K562 (cell line): ENCODE measurements around the gene PDCD6IP. TPM values are rescaled to one million over a fixed set of nuclear protein-coding genes. Genes with fewer than 3 reads are reported as not detected.

Source experiments
- FOS ChIP-seq: IDR thresholded peaks from 3 replicates; pipeline ENCODE4 v1.6.1; 2011; ENCODE audit not compliant: insufficient read length; ENCODE audit errors: extremely low read depth
- GABPA ChIP-seq: fragments of 200-800 bp; sonication (Bioruptor generic); conservative IDR thresholded peaks from 2 replicates; pipeline ENCODE4 v1.6.1; 2016; ENCODE audit warnings: low read depth, missing genetic modification characterization, missing compliant biosample characterization
- JUNB ChIP-seq: fragments of 450-650 bp; formaldehyde crosslinking; conservative IDR thresholded peaks from 2 replicates; pipeline ENCODE4 v1.4.0; 2020; ENCODE audit warnings: mild to moderate bottlenecking
- MEIS2 ChIP-seq: fragments of 450-650 bp; IDR thresholded peaks from 2 replicates; pipeline ENCODE4 v1.6.1; 2014; ENCODE audit warnings: mild to moderate bottlenecking; ENCODE audit not compliant: partially characterized antibody
- MTA1 ChIP-seq: fragments of 450-650 bp; IDR thresholded peaks from 2 replicates; pipeline ENCODE4 v1.6.1; 2017; ENCODE audit warnings: borderline replicate concordance
- MTA3 ChIP-seq: fragments of 450-650 bp; formaldehyde crosslinking; IDR thresholded peaks from 2 replicates; pipeline ENCODE4 v1.6.1; 2017; ENCODE audit warnings: mild to moderate bottlenecking, borderline replicate concordance
- NBN ChIP-seq: fragments of 450-650 bp; IDR thresholded peaks from 2 replicates; pipeline ENCODE4 v1.6.1; 2016; ENCODE audit warnings: low read depth, mild to moderate bottlenecking
- STAG1 ChIP-seq: sonication (generic); formaldehyde crosslinking; IDR thresholded peaks from 2 replicates; pipeline ENCODE4 v1.5.0; 2020; ENCODE audit warnings: missing genetic modification reagents, borderline replicate concordance
- TCF3 ChIP-seq: sonication (generic); formaldehyde crosslinking; IDR thresholded peaks from 2 replicates; pipeline ENCODE4 v1.4.0; 2020; ENCODE audit warnings: mild to moderate bottlenecking, missing genetic modification reagents
- TCFL5 ChIP-seq: fragments of 250-450 bp; sonication (Bioruptor Pico); conservative IDR thresholded peaks from 2 replicates; pipeline ENCODE4 v1.6.1; 2021; ENCODE audit warnings: mild to moderate bottlenecking, moderate library complexity, matching md5 sums
- TEAD4 ChIP-seq, 2 experiments: sonication (generic) in 1 of 2; formaldehyde crosslinking in 1 of 2; IDR thresholded peaks; 2 replicates each; pipeline versions ENCODE4 v1.6.1 to v1.8.0; 2012 to 2022; ENCODE audit warnings: borderline replicate concordance in 1 of 2, inconsistent platforms in 1 of 2, low read length in 1 of 2, mild to moderate bottlenecking in 1 of 2, missing genetic modification reagents in 1 of 2
- TFAM ChIP-seq: fragments of 250-450 bp; sonication (Bioruptor Pico); conservative IDR thresholded peaks from 2 replicates; pipeline ENCODE4 v1.5.0; 2021; ENCODE audit warnings: mild to moderate bottlenecking, moderate library complexity
- ZBTB7A ChIP-seq: IDR thresholded peaks from 2 replicates; pipeline ENCODE4 v1.6.1; 2011; ENCODE audit warnings: low read depth, mild to moderate bottlenecking, low read length, moderate library complexity, borderline replicate concordance; ENCODE audit not compliant: control insufficient read depth
- ZNF175 ChIP-seq: fragments of 200-800 bp; sonication (Bioruptor generic); IDR thresholded peaks from 2 replicates; pipeline ENCODE4 v1.6.1; 2016; ENCODE audit warnings: low read depth, mild to moderate bottlenecking, missing genetic modification characterization, missing compliant biosample characterization
- ZNF24 ChIP-seq: fragments of 450-650 bp; IDR thresholded peaks from 2 replicates; pipeline ENCODE4 v1.6.1; 2016
- ZNF707 ChIP-seq: fragments of 250-450 bp; sonication (Bioruptor Pico); conservative IDR thresholded peaks from 2 replicates; pipeline ENCODE4 v1.8.0; 2022; ENCODE audit warnings: inconsistent platforms, mild to moderate bottlenecking, moderate library complexity
- ZNF75A ChIP-seq: fragments of 450-650 bp; formaldehyde crosslinking; IDR thresholded peaks from 2 replicates; pipeline ENCODE4 v1.4.0; 2020; ENCODE audit warnings: mild to moderate bottlenecking
- polyA plus RNA-seq, 8 experiments: library from polyadenylated mRNA; depleted of rRNA in 4 of 8; stranded (reverse) in 5 of 8; unstranded in 3 of 8; fragments of >200 nt; fragmentation: Nextera tagmentation in 2 of 8; fragmentation: Illumina TruSeq in 1 of 8; extraction: Ambion mirVana in 2 of 8; extraction: Trizol in 1 of 8; gene quantifications; 2 replicates each; pipeline versions ENCODE4 v1.2.1 to v1.2.3, GENCODE V29; 2011 to 2014; ENCODE audit warnings: inconsistent platforms in 1 of 8, missing spikeins in 1 of 8
- total RNA-seq, 7 experiments: library from RNA; depleted of rRNA in 6 of 7; stranded (reverse); fragments of >200 nt in 6 of 7; fragmentation: Illumina TruSeq in 2 of 7; extraction: Trizol in 2 of 7; gene quantifications; 2 replicates each; pipeline versions ENCODE4 v1.2.1 to v1.2.3, GENCODE V29; 2011 to 2021; ENCODE audit warnings: low replicate concordance in 1 of 7
- TF ChIP-seq, protein P1 (sequence below): fragments of 250-450 bp; sonication (Bioruptor Pico); IDR thresholded peaks from 2 replicates; pipeline ENCODE4 v1.8.0; 2022; ENCODE audit warnings: moderate library complexity, mild to moderate bottlenecking, inconsistent platforms
- TF ChIP-seq, protein P2 (sequence below): fragments of 250-450 bp; sonication (Bioruptor Pico); IDR thresholded peaks from 2 replicates; pipeline ENCODE4 v1.5.0; 2021; ENCODE audit warnings: mild to moderate bottlenecking, borderline replicate concordance
- TF ChIP-seq, protein P3 (sequence below): fragments of 250-450 bp; sonication (Bioruptor Pico); IDR thresholded peaks from 2 replicates; pipeline ENCODE4 v1.8.0; 2022; ENCODE audit warnings: inconsistent platforms
- TF ChIP-seq, protein P4 (sequence below): fragments of 450-650 bp; formaldehyde crosslinking; IDR thresholded peaks from 2 replicates; pipeline ENCODE4 v1.4.0; 2020; ENCODE audit warnings: mild to moderate bottlenecking, moderate library complexity

Gene PDCD6IP
- total and polyA plus RNA-seq, 9 of the 15 experiments (the other 6 are each of a cell fraction or from before 2014, with no cell fraction given): 40.2 to 302 (median 122) TPM

DNA sequence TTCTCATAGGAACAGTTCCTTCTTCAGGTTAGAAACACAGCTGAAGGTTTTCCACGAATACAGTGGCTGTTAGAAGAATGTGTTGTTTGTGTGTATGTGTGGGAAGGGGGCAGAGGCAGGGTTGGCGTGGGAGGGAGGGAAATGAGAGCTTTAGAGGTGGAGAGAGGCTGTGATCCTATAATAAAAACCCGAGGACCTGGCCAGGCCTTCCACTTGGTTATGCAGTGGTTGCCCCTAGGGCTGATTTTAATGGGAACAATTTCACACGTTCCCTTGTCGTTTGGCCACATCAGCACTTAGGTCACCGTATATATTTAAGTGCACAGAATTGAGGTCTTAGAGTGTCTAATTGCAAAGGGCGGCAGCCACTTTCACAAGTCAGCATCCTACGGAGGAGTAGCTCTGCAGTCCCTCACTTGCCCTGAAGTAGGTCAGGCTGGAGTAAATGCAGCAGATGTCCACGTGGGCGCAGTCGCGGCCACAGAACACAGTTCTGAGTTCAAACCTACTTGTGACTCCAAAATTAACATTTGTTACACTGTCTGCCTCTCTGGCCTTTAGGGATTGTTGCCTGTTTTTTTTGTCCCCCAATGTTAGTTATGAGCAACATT is 85.6 kb downstream of the PDCD6IP start (continued):
- TF ChIP-seq, protein P1, sequence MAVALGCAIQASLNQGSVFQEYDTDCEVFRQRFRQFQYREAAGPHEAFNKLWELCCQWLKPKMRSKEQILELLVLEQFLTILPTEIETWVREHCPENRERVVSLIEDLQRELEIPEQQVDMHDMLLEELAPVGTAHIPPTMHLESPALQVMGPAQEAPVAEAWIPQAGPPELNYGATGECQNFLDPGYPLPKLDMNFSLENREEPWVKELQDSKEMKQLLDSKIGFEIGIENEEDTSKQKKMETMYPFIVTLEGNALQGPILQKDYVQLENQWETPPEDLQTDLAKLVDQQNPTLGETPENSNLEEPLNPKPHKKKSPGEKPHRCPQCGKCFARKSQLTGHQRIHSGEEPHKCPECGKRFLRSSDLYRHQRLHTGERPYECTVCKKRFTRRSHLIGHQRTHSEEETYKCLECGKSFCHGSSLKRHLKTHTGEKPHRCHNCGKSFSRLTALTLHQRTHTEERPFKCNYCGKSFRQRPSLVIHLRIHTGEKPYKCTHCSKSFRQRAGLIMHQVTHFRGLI (CRISPR knock-in tag): no peak
- TF ChIP-seq ZNF24 (peak; percentile 48; the same call in 1 of the 2 replicates), STAG1 (peak; percentile 89), GABPA (tag) (no peak), MEIS2 (no peak), JUNB (CRISPR knock-in tag) (no peak), MTA1 (no peak), TCF3 (CRISPR knock-in tag) (0 out of 2 replicates have a peak, but pooled peaks have one; percentile 21), MTA3 (0 out of 2 replicates have a peak, but pooled peaks have one; percentile 8), FOS (no peak), TFAM (CRISPR knock-in tag) (no peak), NBN (no peak), TCFL5 (no peak), ZNF707 (no peak), TEAD4 (IDR thresholded peaks at IDR 0.05; ENCODE audit: low read length) (no peak), TEAD4 (CRISPR knock-in tag; IDR thresholded peaks at IDR 0.05; ENCODE audit: borderline replicate concordance) (no peak), ZNF175 (CRISPR knock-in tag) (no peak), ZNF75A (CRISPR knock-in tag) (no peak), ZBTB7A (no peak)
- TF ChIP-seq, protein P2, sequence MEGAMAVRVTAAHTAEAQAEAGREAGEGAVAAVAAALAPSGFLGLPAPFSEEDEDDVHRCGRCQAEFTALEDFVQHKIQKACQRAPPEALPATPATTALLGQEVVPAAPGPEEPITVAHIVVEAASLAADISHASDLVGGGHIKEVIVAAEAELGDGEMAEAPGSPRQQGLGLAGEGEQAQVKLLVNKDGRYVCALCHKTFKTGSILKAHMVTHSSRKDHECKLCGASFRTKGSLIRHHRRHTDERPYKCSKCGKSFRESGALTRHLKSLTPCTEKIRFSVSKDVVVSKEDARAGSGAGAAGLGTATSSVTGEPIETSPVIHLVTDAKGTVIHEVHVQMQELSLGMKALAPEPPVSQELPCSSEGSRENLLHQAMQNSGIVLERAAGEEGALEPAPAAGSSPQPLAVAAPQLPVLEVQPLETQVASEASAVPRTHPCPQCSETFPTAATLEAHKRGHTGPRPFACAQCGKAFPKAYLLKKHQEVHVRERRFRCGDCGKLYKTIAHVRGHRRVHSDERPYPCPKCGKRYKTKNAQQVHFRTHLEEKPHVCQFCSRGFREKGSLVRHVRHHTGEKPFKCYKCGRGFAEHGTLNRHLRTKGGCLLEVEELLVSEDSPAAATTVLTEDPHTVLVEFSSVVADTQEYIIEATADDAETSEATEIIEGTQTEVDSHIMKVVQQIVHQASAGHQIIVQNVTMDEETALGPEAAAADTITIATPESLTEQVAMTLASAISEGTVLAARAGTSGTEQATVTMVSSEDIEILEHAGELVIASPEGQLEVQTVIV (CRISPR knock-in tag): no peak
- TF ChIP-seq, protein P3, sequence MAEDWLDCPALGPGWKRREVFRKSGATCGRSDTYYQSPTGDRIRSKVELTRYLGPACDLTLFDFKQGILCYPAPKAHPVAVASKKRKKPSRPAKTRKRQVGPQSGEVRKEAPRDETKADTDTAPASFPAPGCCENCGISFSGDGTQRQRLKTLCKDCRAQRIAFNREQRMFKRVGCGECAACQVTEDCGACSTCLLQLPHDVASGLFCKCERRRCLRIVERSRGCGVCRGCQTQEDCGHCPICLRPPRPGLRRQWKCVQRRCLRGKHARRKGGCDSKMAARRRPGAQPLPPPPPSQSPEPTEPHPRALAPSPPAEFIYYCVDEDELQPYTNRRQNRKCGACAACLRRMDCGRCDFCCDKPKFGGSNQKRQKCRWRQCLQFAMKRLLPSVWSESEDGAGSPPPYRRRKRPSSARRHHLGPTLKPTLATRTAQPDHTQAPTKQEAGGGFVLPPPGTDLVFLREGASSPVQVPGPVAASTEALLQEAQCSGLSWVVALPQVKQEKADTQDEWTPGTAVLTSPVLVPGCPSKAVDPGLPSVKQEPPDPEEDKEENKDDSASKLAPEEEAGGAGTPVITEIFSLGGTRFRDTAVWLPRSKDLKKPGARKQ: no peak
- TF ChIP-seq, protein P4, sequence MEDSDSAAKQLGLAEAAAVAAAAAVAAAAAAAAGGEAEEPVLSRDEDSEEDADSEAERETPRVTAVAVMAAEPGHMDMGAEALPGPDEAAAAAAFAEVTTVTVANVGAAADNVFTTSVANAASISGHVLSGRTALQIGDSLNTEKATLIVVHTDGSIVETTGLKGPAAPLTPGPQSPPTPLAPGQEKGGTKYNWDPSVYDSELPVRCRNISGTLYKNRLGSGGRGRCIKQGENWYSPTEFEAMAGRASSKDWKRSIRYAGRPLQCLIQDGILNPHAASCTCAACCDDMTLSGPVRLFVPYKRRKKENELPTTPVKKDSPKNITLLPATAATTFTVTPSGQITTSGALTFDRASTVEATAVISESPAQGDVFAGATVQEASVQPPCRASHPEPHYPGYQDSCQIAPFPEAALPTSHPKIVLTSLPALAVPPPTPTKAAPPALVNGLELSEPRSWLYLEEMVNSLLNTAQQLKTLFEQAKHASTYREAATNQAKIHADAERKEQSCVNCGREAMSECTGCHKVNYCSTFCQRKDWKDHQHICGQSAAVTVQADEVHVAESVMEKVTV (CRISPR knock-in tag): peak; percentile 88
